B cell (primary cell): ENCODE measurements around the gene PIK3C2G. TPM values are rescaled to one million over a fixed set of nuclear protein-coding genes. Genes with fewer than 3 reads are reported as not detected.

Source experiments
- ATAC-seq: fragments of 200-7000 bp; cut with Tn5 transposase; one replicate; pipeline ENCODE4 v1.10.0; 2021; ENCODE audit warnings: low read depth, mild to moderate bottlenecking, moderate number of reproducible peaks, moderate library complexity
- CTCF ChIA-PET: fragments of 350-600 bp; sonication (Branson Sonifier 250); formaldehyde crosslinking; loops from one replicate; lab custom pipeline; 2021; ENCODE audit warnings: antibody characterized with exemption, inconsistent platforms; lab: Charles Lee
- POLR2A ChIA-PET: fragments of 350-600 bp; sonication (Branson Sonifier 250); formaldehyde crosslinking; loops from one replicate; lab custom pipeline; 2021; ENCODE audit warnings: antibody characterized with exemption; lab: Charles Lee
- DNase-seq: peaks from one replicate; pipeline ENCODE4 v3.0.0; 2013
- H2AFZ ChIP-seq: 2 replicates; pipeline ENCODE4 v1.6.1; 2012; ENCODE audit warnings: mild to moderate bottlenecking, low read depth, low read length; ENCODE audit not compliant: insufficient read depth, poor library complexity, severe bottlenecking
- H3K27ac ChIP-seq, 2 donors: 1 replicate in 1 of 2; 2 replicates in 1 of 2; pipeline ENCODE4 v1.5.1; 2012 to 2013; ENCODE audit warnings: low read length in 2 of 2, mild to moderate bottlenecking in 2 of 2, moderate library complexity in 1 of 2
- H3K27me3 ChIP-seq, 4 experiments: fragments of 200-600 bp in 1 of 4; sonication (generic) in 1 of 4; replicated peaks in 1 of 4; 1 replicate in 2 of 4; 2 replicates in 2 of 4; pipeline versions ENCODE4 v1.6.1 to v1.7.0; 2013 to 2016; ENCODE audit warnings: low read length in 3 of 4, mild to moderate bottlenecking in 2 of 4, mixed read lengths in 1 of 4, moderate library complexity in 1 of 4; ENCODE audit not compliant: insufficient read depth in 4 of 4, control insufficient read depth in 3 of 4; ENCODE audit errors: control extremely low read depth in 1 of 4
- H3K36me3 ChIP-seq, 2 experiments: replicated peaks in 1 of 2; 1 replicate in 1 of 2; 2 replicates in 1 of 2; pipeline versions ENCODE4 v1.6.1 to v1.7.1; 2013; ENCODE audit warnings: low read length in 1 of 2; ENCODE audit not compliant: insufficient read depth in 2 of 2, control insufficient read depth in 1 of 2; ENCODE audit errors: control extremely low read depth in 1 of 2, extremely low read depth in 1 of 2
- H3K4me1 ChIP-seq, 2 donors: fragments of 200-600 bp in 1 of 2; sonication (generic) in 1 of 2; 1 replicate in 1 of 2; 2 replicates in 1 of 2; pipeline versions ENCODE4 v1.5.1 to v1.6.1; 2013 to 2017; ENCODE audit warnings: low read length in 2 of 2; ENCODE audit not compliant: control insufficient read depth in 2 of 2, insufficient read depth in 2 of 2
- H3K4me2 ChIP-seq: replicated peaks from 2 replicates; pipeline ENCODE3; 2012; ENCODE audit warnings: mild to moderate bottlenecking, low read depth, low read length; ENCODE audit not compliant: poor library complexity, severe bottlenecking
- H3K4me3 ChIP-seq, 5 experiments: fragments of 200-600 bp in 1 of 5; sonication (generic) in 1 of 5; 1 replicate in 3 of 5; 2 replicates in 2 of 5; pipeline versions ENCODE4 v1.5.1 to v1.7.0; 2011 to 2016; ENCODE audit warnings: low read length in 4 of 5, mild to moderate bottlenecking in 4 of 5, low read depth in 2 of 5, control low read depth in 1 of 5, moderate library complexity in 1 of 5; ENCODE audit not compliant: insufficient read depth in 1 of 5; ENCODE audit errors: control extremely low read depth in 1 of 5, extremely low read depth in 1 of 5
- H3K79me2 ChIP-seq: fragments of 200-600 bp; sonication (generic); one replicate; pipeline ENCODE4 v1.6.0; 2016; ENCODE audit warnings: low read length; ENCODE audit not compliant: control insufficient read depth, insufficient read depth
- H3K9ac ChIP-seq: fragments of 200-600 bp; sonication (generic); 2 replicates; pipeline ENCODE4 v1.6.1; 2017; ENCODE audit warnings: mild to moderate bottlenecking, low read length, moderate library complexity
- H3K9me3 ChIP-seq, 3 donors: one replicate each; pipeline versions ENCODE4 v1.6.1 to v1.7.1; 2013; ENCODE audit warnings: low read length in 2 of 3; ENCODE audit not compliant: control insufficient read depth in 2 of 3, insufficient read depth in 1 of 3; ENCODE audit errors: control extremely low read depth in 1 of 3
- H4K20me1 ChIP-seq: 2 replicates; pipeline ENCODE4 v1.6.0; 2012; ENCODE audit warnings: mild to moderate bottlenecking, low read length; ENCODE audit not compliant: insufficient read depth, control insufficient read depth, poor library complexity, severe bottlenecking
- H3K27ac Mint-ChIP-seq: one replicate; pipeline ENCODE4 v1.8.0; 2021; ENCODE audit warnings: mixed read lengths
- H3K27me3 Mint-ChIP-seq: one replicate; pipeline ENCODE4 v1.8.0; 2021; ENCODE audit warnings: mixed read lengths
- H3K4me1 Mint-ChIP-seq: one replicate; pipeline ENCODE4 v1.8.0; 2021; ENCODE audit warnings: mixed read lengths
- H3K4me3 Mint-ChIP-seq: one replicate; pipeline ENCODE4 v1.8.0; 2021; ENCODE audit warnings: mixed read lengths
- H3K9me3 Mint-ChIP-seq: one replicate; pipeline ENCODE4 v1.8.0; 2022; ENCODE audit warnings: mixed read lengths; ENCODE audit not compliant: insufficient read depth
- EZH2 ChIP-seq: IDR thresholded peaks from 2 replicates; pipeline ENCODE4 v1.6.1; 2012; ENCODE audit warnings: borderline replicate concordance, low read depth, mild to moderate bottlenecking, moderate library complexity, low read length; ENCODE audit not compliant: insufficient read depth, poor library complexity, severe bottlenecking
- WGBS: methylation state at CpG from one replicate; pipeline ENCODE4 v1.1.5; 2013; ENCODE audit warnings: missing lambda C conversion rate; ENCODE audit not compliant: insufficient coverage; 5-methylcytosine and 5-hydroxymethylcytosine counted together
- intact Hi-C: fragments of 100-400 bp; cut with micrococcal nuclease; formaldehyde crosslinking; loops from one replicate; pipeline ENCODE4 v1.10.0; 2022
- polyA plus RNA-seq: library from polyadenylated mRNA; depleted of rRNA; stranded (reverse); fragments of >200 nt; gene quantifications from 2 replicates; pipeline ENCODE4 v1.2.3, GENCODE V29; 2012
- total RNA-seq, 2 donors: library from RNA; stranded (reverse); fragments of 120-200 nt in 1 of 2; gene quantifications; 1 replicate in 1 of 2; 2 replicates in 1 of 2; pipeline versions ENCODE4 v1.2.3 to v1.2.4, GENCODE V29; 2013 to 2022
- TF ChIP-seq, protein P1 (sequence below): fragments of 200-600 bp; IDR thresholded peaks from one replicate; pipeline ENCODE4 v1.8.0; 2022; ENCODE audit warnings: antibody characterized with exemption, mild to moderate bottlenecking

The PIK3C2G gene
- total and polyA plus RNA-seq, 2 donors (not counting 1 experiment from before 2014, with no cell fraction given): not detected

DNA sequence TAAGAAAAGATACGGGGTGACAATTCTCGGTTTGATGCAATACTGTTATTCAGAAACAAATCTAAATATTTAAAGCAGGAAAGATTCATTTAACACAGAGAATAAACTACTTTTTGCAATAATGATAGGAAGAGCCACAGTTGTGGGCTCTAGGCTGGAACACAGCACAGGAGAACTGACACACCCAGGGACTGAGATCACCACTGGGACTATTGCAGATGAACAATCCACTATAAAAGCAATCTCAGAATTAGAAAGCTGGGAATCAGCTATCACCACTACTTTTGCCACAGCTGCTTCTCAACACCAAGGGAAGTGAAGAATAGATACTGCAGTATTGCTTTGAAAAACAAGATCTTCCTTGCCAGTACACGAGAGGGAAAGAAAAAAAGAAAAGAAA is 4.1 kb upstream of the PIK3C2G start:
- Histone ChIP-seq H3K4me2 (no peak overlapping the region), H3K27ac (no peak overlapping the region), H3K4me3 (no peak overlapping the region), H3K4me1 (no peaks in the 10 kb centered on the region), H3K36me3 (no peaks in the 10 kb centered on the region), H4K20me1 (no peaks in the 10 kb centered on the region), H3K27me3 (no peaks in the 10 kb centered on the region), H3K9ac (no peak overlapping the region), H3K79me2 (no peaks in the 10 kb centered on the region), H2AFZ (no peak overlapping the region), H3K9me3 (no peaks in the 10 kb centered on the region)
- 64% methylated on average over 1 of the region's 3 CpGs for WGBS
- no peaks in the 10 kb centered on the region for H3K27me3 Mint-ChIP-seq
- no peaks in the 10 kb centered on the region for H3K9me3 Mint-ChIP-seq
- no peak overlapping the region for H3K4me3 Mint-ChIP-seq
- POLR2A ChIA-PET: no interaction called here
- no peak for ATAC-seq
- no peaks in the 10 kb centered on the region for H3K4me1 Mint-ChIP-seq
- intact Hi-C loops: no loop called here
- no peak for DNase-seq
- no peak for TF ChIP-seq EZH2
- TF ChIP-seq, protein P1, sequence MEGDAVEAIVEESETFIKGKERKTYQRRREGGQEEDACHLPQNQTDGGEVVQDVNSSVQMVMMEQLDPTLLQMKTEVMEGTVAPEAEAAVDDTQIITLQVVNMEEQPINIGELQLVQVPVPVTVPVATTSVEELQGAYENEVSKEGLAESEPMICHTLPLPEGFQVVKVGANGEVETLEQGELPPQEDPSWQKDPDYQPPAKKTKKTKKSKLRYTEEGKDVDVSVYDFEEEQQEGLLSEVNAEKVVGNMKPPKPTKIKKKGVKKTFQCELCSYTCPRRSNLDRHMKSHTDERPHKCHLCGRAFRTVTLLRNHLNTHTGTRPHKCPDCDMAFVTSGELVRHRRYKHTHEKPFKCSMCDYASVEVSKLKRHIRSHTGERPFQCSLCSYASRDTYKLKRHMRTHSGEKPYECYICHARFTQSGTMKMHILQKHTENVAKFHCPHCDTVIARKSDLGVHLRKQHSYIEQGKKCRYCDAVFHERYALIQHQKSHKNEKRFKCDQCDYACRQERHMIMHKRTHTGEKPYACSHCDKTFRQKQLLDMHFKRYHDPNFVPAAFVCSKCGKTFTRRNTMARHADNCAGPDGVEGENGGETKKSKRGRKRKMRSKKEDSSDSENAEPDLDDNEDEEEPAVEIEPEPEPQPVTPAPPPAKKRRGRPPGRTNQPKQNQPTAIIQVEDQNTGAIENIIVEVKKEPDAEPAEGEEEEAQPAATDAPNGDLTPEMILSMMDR: no peak
- no peak overlapping the region for H3K27ac Mint-ChIP-seq
- CTCF ChIA-PET: no interaction called here

DNA sequence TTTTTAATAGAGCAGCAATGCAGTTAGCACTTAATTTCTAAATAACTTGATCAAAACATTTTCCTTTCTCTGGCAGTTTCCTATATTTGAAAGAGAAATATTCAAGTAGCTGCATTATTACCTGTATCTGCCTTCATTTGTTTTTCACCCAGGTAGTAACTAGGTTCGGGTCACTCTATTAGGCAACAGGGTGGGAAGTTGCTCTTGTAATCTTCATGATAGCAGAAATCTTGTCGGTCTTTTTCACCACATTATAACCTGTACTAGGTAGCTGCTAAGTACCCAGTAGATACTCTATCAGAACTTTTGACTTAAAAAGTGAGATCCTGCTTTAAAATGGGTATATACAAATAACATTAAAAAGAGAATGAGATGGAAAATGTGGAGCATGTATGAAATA is 2.4 kb upstream of the PIK3C2G start:
- Histone ChIP-seq H4K20me1 (no peaks in the 10 kb centered on the region), H3K27ac (no peak overlapping the region), H3K4me3 (no peak overlapping the region), H3K27me3 (no peaks in the 10 kb centered on the region), H3K9ac (no peak overlapping the region), H3K4me2 (no peak overlapping the region), H3K36me3 (no peaks in the 10 kb centered on the region), H2AFZ (no peak overlapping the region), H3K9me3 (no peaks in the 10 kb centered on the region), H3K4me1 (no peaks in the 10 kb centered on the region), H3K79me2 (no peaks in the 10 kb centered on the region)
- DNase-seq (no peak), ATAC-seq (no peak)
- Mint-ChIP-seq H3K9me3 (no peaks in the 10 kb centered on the region), H3K4me1 (no peaks in the 10 kb centered on the region), H3K27ac (no peak overlapping the region), H3K4me3 (no peak overlapping the region), H3K27me3 (no peaks in the 10 kb centered on the region)
- no peak for TF ChIP-seq EZH2
- TF ChIP-seq, protein P1: no peak
- ChIA-PET POLR2A (no interaction called here), CTCF (no interaction called here)
- intact Hi-C loops: no loop called here
- no CpG with 5 or more reads among the region's 2 CpGs for WGBS
